Breast epithelium (tissue), 3 donors: ENCODE data around the gene CHRD.

Experiments used
- POLR2A ChIP-seq: fragments of 450-650 bp; IDR thresholded peaks from one replicate; pipeline ENCODE4 v1.6.1; 2016; ENCODE audit warnings: antibody characterized with exemption, mild to moderate bottlenecking, moderate library complexity
- POLR2AphosphoS5 ChIP-seq, 3 donors: sonication (generic); formaldehyde crosslinking; IDR thresholded peaks; one replicate each; pipeline ENCODE4 v1.6.1; 2017; ENCODE audit warnings: antibody characterized with exemption in 3 of 3
- TF ChIP-seq, protein P1 (sequence below), 3 donors: fragments of 450-650 bp; IDR thresholded peaks; one replicate each; pipeline ENCODE4 v1.5.1; 2016 to 2017; ENCODE audit warnings: antibody characterized with exemption in 3 of 3, mild to moderate bottlenecking in 3 of 3, moderate library complexity in 3 of 3

DNA sequence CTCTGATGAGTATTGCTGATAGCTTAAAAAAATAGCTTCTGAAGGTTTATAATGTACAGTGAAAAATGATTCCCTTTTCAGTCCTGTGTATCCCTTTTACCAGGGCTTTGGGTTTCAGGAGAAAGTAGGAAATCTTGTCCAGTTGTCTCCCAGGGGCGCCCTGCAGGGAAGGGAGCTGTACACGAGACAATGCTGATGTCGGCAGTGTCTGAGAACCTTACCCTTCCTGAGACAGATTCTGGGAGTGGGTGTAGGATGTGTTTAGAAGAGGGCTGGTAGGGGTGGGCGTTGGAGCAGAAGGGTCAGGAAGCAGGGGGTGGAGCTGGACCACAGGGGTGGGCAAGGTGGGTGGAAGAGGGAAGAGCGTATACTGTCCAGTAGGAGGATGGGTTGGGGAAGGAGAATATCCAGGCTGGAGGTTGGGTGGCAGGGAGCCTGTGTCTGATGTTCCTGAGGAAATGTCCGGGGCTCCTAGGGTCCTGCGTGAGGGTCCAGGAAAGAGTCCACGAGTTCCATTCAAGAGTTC, 7.5 kb upstream of the CHRD start:
- TF ChIP-seq, protein P1, sequence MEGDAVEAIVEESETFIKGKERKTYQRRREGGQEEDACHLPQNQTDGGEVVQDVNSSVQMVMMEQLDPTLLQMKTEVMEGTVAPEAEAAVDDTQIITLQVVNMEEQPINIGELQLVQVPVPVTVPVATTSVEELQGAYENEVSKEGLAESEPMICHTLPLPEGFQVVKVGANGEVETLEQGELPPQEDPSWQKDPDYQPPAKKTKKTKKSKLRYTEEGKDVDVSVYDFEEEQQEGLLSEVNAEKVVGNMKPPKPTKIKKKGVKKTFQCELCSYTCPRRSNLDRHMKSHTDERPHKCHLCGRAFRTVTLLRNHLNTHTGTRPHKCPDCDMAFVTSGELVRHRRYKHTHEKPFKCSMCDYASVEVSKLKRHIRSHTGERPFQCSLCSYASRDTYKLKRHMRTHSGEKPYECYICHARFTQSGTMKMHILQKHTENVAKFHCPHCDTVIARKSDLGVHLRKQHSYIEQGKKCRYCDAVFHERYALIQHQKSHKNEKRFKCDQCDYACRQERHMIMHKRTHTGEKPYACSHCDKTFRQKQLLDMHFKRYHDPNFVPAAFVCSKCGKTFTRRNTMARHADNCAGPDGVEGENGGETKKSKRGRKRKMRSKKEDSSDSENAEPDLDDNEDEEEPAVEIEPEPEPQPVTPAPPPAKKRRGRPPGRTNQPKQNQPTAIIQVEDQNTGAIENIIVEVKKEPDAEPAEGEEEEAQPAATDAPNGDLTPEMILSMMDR (IDR thresholded peaks at IDR 0.05) = no peak
- TF ChIP-seq POLR2A = no peak
- no peak for TF ChIP-seq POLR2AphosphoS5 (IDR thresholded peaks at IDR 0.05)
